WI38 (cell line): ENCODE data around the gene SAP30BP.

Source experiments
- H3K4me3 ChIP-seq: 2 replicates; pipeline ENCODE4 v1.5.1; 2011; ENCODE audit warnings: low read depth, mild to moderate bottlenecking, control low read depth, low read length
- TF ChIP-seq, protein P1 (sequence below): IDR thresholded peaks from 2 replicates; pipeline ENCODE4 v1.5.1; 2012; ENCODE audit warnings: low read depth, mild to moderate bottlenecking, control low read depth, low read length

Gene SAP30BP

DNA sequence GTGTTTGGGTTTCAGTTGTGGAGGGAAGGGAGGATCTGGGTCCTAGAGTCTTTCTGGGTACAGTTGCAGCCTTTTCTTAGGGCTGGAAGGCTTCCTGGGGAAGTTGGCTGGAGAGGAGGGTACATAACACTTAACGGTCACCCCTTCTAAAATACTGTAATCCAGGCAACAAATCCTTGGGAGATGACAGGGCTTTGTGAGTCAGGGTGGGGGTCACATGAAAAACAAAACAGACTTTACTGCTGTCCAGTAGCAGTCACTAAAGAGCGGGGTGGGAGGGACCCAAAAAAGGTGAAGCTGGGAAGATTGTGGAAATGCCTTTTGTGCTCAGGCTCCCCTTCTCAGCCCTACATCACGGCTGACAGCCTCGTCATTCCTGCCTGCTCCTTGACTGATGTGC lies 6.3 kb downstream of the SAP30BP start:
- TF ChIP-seq, protein P1, sequence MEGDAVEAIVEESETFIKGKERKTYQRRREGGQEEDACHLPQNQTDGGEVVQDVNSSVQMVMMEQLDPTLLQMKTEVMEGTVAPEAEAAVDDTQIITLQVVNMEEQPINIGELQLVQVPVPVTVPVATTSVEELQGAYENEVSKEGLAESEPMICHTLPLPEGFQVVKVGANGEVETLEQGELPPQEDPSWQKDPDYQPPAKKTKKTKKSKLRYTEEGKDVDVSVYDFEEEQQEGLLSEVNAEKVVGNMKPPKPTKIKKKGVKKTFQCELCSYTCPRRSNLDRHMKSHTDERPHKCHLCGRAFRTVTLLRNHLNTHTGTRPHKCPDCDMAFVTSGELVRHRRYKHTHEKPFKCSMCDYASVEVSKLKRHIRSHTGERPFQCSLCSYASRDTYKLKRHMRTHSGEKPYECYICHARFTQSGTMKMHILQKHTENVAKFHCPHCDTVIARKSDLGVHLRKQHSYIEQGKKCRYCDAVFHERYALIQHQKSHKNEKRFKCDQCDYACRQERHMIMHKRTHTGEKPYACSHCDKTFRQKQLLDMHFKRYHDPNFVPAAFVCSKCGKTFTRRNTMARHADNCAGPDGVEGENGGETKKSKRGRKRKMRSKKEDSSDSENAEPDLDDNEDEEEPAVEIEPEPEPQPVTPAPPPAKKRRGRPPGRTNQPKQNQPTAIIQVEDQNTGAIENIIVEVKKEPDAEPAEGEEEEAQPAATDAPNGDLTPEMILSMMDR: no peak

DNA sequence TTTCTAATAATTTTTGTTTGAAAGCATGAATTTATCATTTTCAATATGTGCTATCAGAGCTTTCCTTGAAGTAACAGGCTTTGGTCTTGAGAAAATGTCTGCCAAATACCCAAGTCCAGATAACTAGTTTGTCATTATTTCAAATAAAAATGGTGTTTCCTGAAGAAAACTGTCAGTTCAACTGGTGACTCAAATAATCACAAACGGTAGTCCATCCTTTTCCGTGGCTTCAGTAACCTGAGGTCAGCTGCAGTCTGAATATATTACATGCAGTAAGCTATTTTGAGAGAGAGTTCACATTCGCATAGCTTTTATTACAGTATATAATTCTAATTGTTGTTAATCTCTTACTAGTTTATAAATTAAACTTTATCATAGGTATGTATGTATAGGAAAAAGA lies 9.3 kb downstream of the SAP30BP start:
- TF ChIP-seq, protein P1: no peak

More for the DNA sequence above, 6.3 kb downstream of the SAP30BP start:
- H3K4me3 ChIP-seq: no peak overlapping the region

DNA sequence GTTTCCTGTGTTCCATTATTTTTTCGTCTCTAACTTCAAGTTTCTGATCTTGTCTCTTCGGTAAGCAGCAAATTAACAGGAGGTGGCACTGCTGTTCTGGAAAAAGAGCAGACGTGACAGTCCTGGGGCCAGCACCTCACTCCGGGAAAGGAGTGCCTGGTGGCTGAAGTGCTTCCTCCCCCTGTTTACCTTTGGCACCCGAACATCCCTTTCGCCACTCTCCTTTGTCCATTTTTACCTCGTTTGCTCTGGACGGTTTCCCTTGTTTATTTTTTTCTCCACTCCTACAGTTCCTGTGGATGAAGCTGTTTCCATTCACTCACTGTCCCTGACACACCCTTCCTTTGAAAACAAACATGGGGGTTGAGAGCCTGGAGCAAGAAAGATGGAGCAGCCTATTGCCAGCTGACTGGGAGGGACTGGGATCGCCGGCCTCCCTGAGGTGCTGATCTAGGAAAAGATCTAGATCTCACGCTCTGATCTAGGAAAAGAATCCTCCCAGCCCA lies 12.6 kb downstream of the SAP30BP start:
- TF ChIP-seq, protein P1: no peak

More for the DNA sequence above, 9.3 kb downstream of the SAP30BP start:
- H3K4me3 ChIP-seq: no peak overlapping the region

DNA sequence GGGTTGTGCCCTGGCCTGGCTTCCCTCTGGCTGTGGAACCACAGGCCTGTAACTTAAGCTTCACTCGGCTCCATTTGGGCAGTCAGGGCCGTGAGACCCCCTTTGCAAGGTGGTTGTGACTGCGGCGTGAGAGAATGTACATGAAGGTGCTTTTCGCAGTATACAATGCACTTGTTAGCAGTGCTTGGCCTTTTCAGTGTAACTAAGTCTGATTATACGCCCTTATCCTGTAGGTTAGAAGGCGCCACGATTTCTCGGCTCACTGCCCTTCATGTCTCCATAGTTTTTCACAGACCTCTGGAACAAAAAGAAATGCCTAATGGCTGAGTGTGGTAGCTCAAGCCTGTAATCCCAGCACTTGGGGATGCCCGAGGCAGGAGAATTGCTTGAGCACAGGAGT lies 13.3 kb downstream of the SAP30BP start:
- TF ChIP-seq, protein P1: no peak
- H3K4me3 ChIP-seq: no peak overlapping the region

More for the DNA sequence above, 12.6 kb downstream of the SAP30BP start:
- H3K4me3 ChIP-seq: no peak overlapping the region

DNA sequence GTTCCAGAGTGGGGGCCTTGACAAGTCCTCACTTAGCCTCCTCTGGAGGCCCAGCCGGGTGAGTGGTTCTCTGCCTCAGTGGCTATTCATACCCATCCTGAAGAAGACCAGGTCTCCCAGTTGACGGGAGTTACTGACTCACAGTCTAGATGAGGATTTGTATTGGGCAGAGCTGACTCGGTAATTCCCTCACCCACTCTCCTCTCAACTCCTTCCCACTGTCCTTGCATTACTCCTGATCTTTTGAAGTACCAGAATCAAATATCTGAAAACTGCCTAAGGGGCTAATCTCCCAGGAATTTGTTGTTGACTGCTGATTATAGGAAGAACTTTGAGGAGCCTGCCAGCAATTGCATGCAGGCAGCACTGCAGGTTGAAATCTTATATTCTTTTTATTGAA lies 14.2 kb downstream of the SAP30BP start:
- TF ChIP-seq, protein P1: no peak
- no peak overlapping the region for H3K4me3 ChIP-seq

DNA sequence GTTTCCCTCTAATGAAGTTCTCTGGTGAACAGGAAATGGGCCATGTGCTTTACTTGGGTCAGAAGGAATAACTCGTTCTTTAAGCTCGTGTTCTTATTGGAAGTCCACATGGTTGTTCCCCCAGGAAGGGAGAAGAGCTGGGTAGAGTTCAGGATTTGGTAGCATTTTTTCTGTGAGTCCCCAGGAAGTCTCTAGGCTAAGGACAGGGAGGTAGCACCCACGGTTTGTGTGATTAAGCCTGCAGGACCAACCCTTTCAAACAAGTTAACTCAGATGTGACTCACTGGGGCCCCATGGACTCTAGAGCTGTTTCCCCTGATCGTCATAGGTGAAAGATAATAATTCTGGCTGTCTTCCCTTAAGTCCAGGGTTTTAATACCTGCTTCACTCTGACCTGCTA lies 16.4 kb downstream of the SAP30BP start:
- no peak overlapping the region for H3K4me3 ChIP-seq
- TF ChIP-seq, protein P1: no peak

DNA sequence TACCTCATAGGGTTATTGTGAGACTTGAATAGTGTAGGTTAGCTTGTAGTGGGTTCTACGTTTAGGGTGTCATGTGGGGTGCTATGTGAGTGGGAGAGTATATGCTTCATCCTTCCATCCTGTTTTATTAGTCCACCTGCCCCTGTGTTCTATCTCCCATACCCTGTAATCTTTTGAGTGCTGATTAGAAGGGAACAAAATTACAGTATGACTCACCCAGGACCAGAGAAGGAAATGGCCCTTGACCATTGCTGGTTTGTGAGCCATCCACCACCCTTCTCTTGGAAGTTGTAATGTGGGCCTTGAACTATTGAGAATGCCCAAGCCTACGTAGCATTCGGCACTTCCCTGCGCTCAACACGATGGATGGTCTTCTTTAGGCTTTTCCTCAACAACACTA lies 17.1 kb downstream of the SAP30BP start:
- TF ChIP-seq, protein P1: no peak
- H3K4me3 ChIP-seq: no peak overlapping the region
